Adrenal gland (tissue), 5 donors: Measurements from ENCODE around the gene SUFU.

Source experiments
- POLR2A ChIP-seq, 2 donors: fragments of 450-650 bp; IDR thresholded peaks; one replicate each; pipeline ENCODE4 v1.6.1; 2017; ENCODE audit warnings: antibody characterized with exemption in 2 of 2, mild to moderate bottlenecking in 2 of 2, moderate library complexity in 1 of 2
- TF ChIP-seq, protein P1 (sequence below), 6 experiments: fragments of 450-650 bp in 4 of 6; fragments of 200-600 bp in 2 of 6; sonication (generic) in 1 of 6; IDR thresholded peaks; 1 replicate in 5 of 6; 2 replicates in 1 of 6; pipeline versions ENCODE4 v1.5.1 to v1.8.0; 2016 to 2021; ENCODE audit warnings: antibody characterized with exemption in 6 of 6, mild to moderate bottlenecking in 2 of 6, moderate library complexity in 1 of 6
- donor health status: DM: no; HTN: no; CAD: no.

DNA sequence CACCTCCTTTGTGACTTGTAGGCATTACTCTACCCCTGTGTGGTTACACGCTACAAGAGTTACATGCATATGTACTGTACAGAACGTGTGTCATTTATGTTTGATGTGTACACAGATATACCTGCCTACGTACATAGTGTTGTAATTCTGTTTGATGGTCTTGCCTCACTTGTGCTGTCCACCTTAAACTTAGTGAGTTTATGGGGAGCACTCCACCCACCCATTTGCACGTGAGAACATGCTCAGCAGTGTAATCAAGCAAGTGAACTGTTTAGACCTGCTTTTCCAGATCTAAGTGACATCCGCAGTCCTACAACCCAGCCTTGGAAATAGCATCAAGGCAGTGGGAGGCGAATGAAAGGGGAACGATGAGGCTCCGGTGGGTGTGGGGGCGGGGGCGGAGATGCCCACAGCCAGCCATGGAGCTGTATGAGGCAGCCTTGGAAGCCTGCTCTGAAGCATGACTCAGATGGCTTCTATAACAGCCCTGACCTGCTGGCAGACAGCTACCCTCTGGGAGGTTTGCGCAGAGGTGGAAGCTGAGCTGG lies 52.1 kb downstream of the SUFU start:
- no peak for TF ChIP-seq POLR2A (IDR thresholded peaks at IDR 0.05)
- TF ChIP-seq, protein P1, sequence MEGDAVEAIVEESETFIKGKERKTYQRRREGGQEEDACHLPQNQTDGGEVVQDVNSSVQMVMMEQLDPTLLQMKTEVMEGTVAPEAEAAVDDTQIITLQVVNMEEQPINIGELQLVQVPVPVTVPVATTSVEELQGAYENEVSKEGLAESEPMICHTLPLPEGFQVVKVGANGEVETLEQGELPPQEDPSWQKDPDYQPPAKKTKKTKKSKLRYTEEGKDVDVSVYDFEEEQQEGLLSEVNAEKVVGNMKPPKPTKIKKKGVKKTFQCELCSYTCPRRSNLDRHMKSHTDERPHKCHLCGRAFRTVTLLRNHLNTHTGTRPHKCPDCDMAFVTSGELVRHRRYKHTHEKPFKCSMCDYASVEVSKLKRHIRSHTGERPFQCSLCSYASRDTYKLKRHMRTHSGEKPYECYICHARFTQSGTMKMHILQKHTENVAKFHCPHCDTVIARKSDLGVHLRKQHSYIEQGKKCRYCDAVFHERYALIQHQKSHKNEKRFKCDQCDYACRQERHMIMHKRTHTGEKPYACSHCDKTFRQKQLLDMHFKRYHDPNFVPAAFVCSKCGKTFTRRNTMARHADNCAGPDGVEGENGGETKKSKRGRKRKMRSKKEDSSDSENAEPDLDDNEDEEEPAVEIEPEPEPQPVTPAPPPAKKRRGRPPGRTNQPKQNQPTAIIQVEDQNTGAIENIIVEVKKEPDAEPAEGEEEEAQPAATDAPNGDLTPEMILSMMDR (IDR thresholded peaks at IDR 0.05), result no peak
